Measurements from ENCODE around the gene PADI1.

DNA sequence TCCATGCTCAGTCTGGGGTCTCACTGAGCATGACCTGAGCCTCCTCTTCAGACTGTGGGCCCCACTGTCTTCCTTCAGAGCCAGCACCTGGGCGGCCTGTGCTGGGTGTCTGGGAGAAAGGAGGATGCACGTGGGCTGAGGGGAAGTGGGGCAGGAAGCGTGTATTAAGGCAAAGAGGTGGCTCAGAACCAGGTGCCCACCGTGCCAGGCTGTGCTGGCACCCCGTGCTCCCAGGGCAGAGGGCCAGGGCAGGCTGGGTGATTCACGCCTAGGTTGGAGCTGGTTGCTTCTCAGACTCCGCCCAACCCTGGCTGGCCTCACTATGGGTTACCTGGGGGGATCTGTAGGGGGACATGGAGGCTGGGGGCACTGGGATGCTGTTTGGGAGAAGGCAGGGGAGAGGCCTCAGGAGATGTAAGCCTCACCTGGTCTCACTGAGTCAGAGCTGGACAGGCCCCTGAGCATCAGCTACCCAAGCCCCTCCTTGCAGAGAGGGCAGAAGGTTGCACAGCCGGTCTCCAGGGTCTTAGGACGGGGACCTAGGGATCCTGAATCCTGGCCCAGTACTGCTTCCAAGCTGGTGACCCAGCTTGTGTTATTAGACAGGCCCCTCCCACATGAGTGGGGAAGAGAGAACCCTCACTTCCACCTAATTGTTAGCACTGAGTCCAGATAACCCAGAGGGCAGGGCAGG is 18.6 kb upstream of the PADI1 start:
- TF ChIP-seq, protein P1, sequence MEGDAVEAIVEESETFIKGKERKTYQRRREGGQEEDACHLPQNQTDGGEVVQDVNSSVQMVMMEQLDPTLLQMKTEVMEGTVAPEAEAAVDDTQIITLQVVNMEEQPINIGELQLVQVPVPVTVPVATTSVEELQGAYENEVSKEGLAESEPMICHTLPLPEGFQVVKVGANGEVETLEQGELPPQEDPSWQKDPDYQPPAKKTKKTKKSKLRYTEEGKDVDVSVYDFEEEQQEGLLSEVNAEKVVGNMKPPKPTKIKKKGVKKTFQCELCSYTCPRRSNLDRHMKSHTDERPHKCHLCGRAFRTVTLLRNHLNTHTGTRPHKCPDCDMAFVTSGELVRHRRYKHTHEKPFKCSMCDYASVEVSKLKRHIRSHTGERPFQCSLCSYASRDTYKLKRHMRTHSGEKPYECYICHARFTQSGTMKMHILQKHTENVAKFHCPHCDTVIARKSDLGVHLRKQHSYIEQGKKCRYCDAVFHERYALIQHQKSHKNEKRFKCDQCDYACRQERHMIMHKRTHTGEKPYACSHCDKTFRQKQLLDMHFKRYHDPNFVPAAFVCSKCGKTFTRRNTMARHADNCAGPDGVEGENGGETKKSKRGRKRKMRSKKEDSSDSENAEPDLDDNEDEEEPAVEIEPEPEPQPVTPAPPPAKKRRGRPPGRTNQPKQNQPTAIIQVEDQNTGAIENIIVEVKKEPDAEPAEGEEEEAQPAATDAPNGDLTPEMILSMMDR (IDR thresholded peaks at IDR 0.05), result no peak
- no peak for TF ChIP-seq EZH2 (IDR thresholded peaks at IDR 0.05; ENCODE audit: borderline replicate concordance, insufficient read depth, low read depth, low read length, poor library complexity, severe bottlenecking)

Measured in B cell (primary cell).